Inflammatory macrophage treated with lipopolysaccharide for 4 hours (primary cell): ENCODE results near the gene TMEM95.

ENCODE experiments used
- DNase-seq: peaks from one replicate; pipeline ENCODE4 v3.0.0-alpha.2; 2020

Gene TMEM95, protein sequence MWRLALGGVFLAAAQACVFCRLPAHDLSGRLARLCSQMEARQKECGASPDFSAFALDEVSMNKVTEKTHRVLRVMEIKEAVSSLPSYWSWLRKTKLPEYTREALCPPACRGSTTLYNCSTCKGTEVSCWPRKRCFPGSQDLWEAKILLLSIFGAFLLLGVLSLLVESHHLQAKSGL

DNA sequence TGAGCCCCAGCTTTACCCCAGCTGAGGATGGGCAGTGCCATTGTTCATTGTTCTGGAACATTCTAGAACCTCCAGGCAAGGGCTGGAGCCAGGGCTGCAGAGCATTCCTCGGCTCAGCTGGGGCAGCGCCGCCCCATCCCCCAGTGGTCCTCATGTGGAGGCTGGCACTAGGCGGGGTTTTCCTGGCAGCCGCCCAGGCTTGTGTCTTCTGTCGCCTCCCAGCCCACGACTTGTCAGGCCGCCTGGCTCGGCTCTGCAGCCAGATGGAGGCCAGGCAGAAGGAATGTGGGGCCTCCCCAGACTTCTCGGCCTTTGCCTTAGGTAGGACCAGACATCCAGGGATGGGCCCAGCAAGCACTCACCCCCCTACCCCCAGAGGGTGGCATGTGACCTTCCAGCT is at the start of gene TMEM95:
TMEM95 (plus strand) TSS at position 104 of the 400 bp plus-strand sequence; CDS start at position 153, 49 bp downstream.
- DNase-seq, result no peak

DNA sequence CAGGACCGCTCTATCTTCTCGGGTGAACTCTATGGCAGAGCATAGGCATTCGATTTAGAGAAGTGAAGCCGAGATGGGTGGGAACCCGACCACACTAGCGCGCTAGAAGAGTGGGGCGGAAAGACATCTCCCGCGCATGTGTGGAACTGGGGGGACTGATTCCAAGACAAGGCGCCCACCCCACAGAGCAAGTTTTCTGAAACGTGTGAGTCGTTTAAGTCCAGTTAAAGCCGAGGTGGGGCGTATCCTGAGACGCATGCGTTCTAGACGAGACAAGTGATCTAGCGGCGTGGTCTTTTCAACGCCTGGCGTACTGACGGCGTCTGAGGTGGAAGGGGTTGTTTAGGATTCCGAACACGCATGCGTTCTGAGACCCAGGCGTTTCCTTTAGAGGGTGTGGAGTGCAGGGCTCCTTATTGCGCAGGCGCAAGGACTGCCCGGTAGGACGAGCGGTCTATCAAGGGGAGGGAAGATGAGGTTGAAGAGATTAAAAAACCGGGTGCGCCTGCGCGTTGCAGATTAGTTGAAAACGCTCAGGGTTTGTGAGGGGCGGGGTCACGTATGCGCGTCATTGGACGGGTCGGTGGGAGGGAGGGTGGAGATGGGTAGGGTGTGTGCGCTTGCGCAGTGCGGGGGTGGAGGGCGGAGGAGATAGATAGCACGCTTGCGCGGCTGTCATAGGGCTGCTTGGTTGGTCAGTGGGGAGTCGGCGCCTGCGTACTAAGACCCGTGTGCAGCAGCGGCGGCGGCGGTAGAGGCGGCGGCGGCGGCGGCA is 47.9 kb upstream of the TMEM95 start, which contains the start of gene EIF5A:
EIF5A (plus strand) TSS at position 718 of the 775 bp plus-strand sequence. CDS start 2,008 bp downstream, outside the sequence.
- DNase-seq, result peak; percentile 100

DNA sequence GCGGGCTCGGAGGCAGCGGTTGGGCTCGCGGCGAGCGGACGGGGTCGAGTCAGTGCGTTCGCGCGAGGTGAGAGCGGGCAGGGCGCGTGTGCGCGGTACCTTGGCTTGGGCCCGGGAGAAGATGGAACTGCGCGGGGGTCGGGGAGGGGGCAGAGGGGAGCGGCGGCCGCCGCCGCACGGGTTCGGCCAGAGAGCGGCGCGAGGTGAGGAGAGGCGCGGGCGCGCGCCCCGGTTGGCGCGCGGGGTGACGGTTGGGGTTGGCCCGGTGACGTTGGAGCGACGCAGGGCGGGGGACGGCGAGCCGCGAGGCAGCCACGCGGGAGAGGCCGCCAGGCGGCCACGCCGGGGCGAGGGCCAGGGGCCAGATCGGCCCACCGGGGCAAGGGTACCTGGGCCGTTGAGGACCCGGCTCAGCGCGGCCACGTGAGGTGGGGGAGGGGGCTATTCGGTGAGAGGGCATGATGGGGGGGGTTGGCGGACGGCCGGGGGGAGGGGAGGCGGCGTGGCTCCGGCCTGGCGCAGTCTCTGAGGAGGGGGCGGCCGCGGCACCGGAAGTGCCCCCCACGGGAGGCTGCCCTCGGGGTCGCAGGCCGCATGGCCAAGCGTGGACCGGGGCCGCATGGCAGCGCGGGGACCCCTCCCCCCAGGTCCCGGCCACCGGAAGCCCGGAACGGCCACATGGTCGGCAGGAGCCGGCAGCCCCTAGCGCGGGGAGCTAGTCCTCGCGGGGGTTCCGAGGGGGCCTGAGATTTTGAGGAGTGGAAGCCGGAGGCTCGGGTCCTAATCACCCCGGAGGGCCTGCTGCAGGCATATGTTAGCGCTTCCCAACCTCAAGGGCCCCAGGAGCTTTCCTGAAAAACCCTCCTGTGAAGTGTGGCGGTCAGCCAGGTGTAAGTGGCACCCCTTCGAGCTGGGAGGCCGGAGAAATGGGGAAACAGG is 47.0 kb upstream of the TMEM95 start:
- DNase-seq, result peak; percentile 62

DNA sequence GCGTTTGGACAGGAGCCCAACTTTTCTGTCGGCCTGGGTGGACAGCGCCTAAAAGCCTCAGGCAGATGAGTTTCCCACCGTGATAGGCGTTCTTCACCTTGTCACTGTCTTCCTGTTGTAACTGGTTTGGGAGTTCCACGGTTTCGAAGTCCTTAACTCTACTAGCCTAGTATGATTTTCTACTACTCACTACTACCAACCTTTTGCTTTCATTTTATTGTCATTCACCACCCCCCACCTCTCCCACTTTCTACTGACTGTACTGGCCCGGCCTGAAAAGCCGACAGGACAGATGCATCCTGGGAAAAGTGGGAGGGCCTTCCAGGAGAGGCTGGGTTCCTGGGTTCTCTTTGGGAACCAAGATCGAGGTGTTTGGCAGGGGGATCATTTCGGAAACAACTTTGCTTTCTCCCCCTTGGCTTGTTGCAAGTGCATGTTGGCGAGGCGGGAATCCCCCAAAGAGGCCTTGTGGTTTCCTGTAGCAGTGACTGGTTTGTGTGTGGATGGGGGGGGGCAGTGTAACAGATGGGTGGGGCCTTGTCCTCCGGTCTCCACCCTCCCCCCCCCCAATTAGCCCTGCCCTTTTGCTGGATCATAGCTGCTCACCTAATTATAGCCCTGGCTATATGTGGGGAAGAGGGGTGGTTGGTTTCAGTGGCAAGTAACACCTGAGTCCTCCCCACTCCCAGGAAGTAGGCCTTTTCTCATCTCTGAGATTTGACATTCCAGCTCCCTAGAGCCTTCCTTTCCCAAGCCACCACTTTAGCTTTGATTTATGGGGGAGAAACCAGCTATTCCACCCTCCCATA is 46.1 kb upstream of the TMEM95 start:
- DNase-seq, result peak; percentile 92

DNA sequence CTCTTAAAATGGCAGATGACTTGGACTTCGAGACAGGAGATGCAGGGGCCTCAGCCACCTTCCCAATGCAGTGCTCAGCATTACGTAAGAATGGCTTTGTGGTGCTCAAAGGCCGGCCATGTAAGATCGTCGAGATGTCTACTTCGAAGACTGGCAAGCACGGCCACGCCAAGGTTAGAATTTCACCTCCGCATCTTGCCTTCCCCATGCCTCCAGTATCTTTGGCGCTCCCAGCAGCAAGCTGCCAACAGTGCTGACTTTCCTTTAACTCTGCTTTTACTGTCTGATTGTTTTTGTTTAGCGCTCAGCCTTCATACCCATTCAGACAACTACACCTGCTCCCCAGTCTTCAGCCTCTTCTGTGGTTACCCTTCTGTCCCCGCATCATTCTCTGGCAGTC is 45.3 kb upstream of the TMEM95 start:
- no peak for DNase-seq

DNA sequence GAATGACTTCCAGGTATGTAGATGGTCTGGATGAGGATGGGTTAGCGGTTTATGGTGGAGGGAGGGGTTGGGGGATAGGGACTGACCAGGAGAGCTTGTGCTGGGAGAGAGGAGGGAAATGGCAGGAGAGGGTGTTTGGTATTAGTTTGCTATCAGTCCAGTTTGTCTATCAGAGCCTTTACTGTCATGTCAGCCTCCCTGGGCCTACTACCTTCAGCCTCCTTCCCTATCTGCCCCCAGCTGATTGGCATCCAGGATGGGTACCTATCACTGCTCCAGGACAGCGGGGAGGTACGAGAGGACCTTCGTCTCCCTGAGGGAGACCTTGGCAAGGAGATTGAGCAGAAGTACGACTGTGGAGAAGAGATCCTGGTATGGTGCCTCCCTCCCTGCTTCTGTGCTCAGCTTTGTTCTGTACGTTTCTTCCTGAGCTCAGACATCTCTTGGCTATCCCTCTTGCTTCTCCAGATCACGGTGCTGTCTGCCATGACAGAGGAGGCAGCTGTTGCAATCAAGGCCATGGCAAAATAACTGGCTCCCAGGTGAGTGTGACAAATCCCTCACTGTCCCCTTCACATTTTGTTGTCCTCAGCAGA is 43.7 kb upstream of the TMEM95 start:
- no peak for DNase-seq

DNA sequence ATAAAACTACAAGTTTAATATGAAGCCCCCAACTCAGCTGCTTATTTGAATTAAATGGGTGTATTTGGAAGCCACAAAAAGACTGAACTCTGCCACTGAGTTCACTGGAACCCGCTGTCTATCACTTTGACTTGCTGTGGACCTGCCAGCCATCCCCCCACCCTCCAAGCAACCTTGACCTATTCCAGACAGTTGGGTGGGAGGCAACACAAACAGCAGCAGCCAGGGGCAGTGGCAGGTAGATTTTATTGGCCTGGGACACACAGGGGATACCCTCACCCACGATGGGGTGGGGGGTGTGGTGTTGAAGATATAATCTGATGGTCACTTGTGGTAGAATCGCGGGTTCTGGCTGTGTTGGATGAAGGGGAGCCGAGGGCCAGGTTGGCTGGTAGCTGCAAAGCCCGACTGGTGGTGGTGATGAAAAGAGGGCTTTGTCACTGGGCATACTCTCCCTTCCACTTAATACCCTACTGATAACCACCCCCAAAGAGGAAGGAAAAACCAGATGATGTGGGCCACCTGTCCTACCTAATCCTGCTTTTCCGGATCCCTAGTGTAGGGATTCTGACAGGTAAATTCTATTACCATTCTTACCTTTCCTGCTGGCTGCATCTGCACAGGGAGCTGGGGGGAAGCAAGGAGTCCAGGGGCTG is 42.4 kb upstream of the TMEM95 start:
- DNase-seq, result no peak

DNA sequence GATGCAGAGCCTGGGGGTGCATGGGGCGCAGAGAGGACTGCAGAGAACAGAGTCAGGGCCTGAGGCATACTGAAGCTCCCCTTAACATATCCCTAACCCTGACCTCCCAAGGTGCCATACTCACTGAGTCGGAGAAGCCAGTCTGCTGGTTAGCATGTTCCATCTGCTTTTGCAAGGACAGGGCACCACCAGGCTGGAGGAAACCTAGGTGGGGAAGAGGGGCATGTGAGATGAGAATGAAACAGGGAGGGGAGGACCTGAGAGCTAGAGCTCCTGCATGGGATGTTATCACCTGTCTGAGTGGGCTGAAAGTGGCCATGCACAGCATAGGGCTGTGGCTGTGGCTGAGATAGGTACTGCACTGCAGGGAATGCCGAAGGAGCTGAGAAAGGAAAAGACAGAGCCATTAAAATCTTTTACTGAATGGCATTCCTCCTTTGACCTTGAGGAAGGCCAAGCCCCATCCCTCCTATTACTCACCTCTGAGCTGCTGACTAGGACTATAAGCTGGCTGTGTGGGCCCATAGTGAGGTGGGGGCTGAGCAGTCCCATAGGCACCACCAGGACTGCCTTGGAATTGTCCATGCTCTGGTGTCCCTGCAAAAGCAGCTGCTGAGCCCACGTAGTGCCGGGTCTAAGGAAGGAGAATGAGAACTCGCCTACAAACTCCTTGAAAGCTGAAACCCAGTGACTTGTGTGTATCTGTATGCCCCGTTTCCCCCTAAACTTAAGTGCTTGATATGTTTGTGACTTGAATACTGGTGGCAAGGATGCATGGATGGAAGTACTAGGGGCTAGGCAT is 41.7 kb upstream of the TMEM95 start:
- DNase-seq, result no peak

DNA sequence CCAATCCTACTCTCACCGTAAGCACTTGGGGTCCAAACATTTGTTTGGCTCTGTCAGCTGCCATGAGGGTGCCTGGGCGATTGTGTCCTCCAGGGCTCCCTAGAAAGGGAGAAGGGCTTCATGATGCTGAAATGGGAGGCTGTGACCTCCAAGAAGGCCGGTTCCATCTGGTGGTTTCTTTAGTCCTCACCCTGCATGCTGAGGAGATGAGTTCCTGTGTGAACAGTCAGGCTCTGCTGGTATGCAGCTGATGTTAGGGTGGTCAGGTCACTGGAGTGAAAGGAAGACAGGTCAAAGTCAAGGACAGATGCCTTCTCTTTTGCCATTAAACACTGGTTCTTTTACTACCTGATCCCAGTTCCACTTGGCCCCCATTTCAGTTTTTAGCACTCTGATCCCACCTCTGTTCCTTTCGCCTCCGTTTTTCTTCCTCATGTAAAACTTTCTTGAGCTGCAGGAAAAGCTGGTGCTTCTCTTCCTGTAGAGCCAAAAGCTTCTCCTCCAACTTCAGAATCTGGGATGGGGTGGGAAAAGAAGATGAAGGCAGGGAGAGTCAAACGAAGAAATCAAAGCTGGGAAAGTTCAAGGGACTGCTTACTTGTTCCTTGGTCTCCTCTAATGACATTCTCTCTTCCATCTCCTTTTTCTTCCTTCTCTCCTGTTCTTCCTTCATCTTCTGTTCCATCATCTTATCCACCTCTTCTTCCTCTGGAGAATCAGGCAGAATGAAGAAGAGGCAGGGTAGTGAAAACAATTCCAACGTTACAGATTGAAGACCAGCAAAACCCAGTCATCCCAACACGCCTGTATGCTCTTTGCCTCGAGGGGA is 40.9 kb upstream of the TMEM95 start:
- no peak for DNase-seq

DNA sequence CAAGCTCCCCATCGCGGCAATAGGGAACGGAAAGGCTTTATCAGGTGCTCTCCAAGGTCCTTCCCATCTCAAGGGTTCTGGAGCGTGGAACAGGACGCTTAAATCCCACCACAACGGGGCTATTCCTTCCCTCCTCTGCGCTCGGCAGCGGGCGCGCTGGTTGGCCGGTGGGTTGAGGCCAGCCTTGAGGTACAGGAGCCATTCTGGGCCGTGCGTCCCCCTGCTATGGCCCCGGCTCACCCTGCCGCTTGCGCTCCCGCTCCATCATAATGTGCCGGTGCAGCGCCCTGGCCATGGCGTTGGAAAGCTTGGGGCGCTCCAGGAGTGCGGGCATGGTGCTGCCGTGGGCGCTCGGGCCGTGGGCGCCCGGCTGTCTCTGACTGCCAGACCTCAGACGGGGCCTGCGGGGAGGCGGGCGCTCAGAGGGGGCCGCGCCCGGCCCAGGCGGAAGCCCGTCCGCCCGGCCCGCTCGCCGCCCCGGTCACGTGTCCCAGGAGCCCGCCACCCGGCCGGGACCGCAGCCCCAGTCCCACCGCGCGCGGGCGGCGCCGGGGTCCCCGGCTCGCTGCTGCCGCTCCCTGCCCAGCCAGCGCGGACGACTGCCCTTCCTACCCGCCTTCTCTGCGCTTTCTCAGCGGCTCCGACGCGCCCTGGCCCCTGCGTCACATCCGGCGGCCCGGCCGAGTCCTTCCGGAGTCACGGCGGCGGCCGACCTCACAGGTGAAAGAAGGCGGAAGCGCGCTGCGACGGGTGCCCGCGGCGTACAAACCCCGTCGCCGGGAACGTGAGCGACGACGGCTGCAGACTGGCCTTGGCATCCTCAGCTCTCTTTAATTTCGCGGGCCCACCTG is 40.0 kb upstream of the TMEM95 start, which contains the start of gene GPS2:
GPS2 (minus strand) TSS at position 642 of the 851 bp plus-strand sequence; CDS start at position 334, 308 bp downstream.
- peak; percentile 89 for DNase-seq

DNA sequence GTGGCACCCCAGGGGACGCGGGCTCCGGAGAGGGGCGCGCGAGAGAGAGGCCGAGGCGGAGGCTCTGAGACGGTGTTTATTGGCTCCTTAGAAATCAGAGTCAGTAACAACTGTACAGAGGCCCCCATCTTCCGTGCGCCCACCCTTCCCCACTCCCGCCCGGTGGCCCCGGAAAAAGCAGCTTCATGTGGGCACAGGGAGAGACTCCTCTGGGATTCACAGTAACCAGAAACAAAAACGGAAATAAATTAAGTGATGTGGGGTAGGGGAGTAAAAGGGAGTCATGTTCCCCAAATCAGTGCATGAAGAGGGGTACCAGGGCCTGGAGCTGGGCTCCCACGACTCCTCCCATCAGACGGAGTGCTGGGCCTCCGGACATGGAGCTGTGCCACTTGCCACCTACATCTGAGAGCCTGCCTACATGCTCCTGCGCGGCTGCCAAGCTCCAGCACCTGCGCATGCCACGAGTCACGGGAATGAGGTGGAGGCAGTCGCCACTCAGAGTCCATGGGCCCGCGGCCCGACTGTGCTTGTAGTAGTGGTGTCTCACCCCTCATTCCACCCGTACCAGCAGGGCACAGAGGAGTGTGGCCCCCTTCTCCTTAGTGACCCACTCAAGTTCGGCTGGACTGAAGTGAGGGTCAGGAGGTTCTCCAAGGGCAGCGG is 39.3 kb upstream of the TMEM95 start:
- DNase-seq, result no peak

DNA sequence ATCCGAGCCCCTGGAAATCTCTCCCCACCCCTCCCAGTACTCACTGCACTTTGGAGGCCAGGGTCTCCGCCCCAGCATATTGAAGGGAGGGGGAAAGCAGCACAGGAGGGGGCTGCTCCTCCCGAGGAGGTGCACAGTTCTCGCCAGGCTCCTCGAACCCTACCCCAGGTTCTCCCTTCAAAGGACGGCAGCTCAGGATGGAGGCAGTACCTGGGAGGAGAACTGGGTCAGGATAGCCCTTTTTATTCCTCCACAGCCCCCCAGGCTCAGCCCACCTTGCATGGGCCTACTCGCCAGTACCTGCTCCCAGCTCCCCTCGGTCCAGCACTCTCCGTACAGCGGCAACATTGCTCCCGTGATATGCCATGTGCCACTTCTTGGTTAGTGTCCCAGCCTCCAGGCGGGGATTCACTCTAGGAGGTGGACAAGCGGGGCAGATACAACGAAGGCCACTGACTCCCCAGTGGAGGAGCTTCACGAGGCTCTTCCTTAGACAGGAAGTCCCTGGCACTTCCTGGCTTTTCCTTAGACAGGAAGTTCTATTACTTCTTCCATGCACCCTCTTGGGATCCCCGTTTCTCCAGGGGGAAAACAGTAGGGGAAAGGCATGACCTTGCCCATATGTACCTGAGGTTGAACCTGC is 37.7 kb upstream of the TMEM95 start:
- DNase-seq, result no peak

DNA sequence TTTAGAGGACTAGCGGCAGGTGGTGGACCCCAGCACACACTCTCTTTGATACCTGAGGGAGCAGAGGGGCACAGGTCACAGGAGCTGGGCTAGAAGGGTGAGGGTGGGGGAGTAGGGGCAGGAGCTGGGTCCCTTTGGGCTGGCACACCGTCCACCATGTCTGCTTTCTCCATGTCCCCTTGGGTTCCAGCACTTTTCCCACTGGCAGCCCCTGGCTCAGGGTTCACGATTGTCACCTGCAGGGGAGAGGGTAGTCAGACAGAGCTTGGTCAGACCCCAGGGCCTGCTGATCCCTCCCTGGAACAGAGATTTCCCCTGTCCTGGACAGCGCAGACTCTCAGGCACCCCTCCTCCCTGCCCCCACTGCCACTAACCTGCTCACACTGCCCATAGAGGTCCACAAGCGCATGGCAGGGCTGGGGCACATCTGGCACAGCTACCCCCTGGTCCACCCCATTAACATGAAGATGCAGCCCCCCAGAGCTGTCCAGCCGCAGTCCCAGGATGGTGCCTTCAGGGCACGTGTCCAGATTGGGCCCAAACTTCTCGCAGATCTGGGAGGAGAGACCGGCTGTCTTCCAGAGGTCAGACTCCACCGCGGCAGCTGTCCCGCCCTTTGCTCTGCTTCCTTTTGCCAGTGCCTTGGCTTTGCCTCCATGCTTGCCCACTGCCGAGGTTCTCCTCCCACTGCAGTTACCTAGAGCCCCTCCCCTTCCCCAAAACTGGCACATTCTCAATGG is 36.7 kb upstream of the TMEM95 start:
- DNase-seq, result no peak

DNA sequence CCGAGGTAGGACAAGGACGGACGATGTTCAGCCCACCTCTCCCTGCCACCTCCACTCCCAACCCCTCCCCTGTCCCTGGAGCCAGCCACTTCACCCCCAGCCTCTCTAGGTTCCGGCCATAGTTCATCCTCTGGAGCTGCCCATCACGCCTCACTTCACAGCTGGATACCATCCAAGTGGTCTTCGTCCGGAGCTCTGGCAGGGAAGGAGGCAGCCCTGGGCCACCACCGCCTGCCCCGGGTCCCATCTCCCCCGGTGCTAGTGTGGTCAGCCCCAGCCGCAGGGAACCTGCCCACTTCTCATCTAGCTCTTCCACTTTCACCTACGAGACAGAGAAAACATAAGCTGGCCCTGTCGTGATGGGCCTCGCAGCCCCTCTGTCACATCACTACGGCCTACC is 33.5 kb upstream of the TMEM95 start:
- DNase-seq, result no peak

DNA sequence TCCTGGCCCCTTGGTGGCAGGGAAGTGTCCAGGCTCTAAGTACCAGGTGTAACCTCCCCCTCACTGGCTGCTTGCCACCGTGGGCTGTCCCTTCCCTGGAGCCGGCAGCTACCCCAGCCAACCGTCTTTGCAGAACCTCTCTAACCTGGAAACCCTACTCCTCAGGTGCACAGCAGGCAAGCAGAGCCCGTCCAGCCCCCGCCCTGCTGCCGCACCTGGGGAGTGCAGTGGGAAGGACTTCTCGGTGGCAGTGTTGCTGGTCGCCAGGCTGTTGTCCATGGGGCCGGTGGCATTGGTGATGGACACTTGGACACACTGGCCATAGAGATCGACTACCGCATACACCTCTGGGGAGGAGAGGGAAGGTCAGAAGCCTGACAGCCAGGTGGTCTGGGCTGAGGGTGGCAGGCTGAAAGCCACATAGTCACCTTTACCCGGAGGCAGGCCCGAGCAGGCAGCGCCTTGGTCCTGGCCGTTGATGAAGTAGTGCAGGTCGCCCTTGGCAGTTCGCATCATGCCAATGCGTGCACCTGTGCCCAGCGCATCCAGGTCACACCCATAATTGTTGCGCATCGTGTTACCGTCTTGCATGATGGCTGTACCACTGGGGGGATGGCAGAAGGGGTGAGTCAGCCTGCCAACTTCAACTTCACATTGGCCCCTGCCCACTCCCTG is 32.3 kb upstream of the TMEM95 start:
- DNase-seq, result no peak
